Glutamatergic neuron (in vitro differentiated cells): ENCODE measurements around the gene COL21A1. TPM values are rescaled to one million over a fixed set of nuclear protein-coding genes. Genes with fewer than 3 reads are reported as not detected.

Source experiments
- DNase-seq: peaks from one replicate; pipeline ENCODE4 v3.0.0; 2022
- H3K27ac Mint-ChIP-seq: one replicate; pipeline ENCODE4 v1.8.0; 2020; ENCODE audit warnings: mild to moderate bottlenecking, mixed read lengths, inconsistent platforms; ENCODE audit not compliant: unreplicated experiment
- H3K27me3 Mint-ChIP-seq: one replicate; pipeline ENCODE4 v1.8.0; 2020; ENCODE audit warnings: mild to moderate bottlenecking, moderate library complexity, mixed read lengths, inconsistent platforms; ENCODE audit not compliant: unreplicated experiment
- H3K36me3 Mint-ChIP-seq: one replicate; pipeline ENCODE4 v1.8.0; 2020; ENCODE audit warnings: mild to moderate bottlenecking, mixed read lengths, inconsistent platforms; ENCODE audit not compliant: unreplicated experiment
- H3K4me1 Mint-ChIP-seq: one replicate; pipeline ENCODE4 v1.8.0; 2020; ENCODE audit warnings: mild to moderate bottlenecking, low read depth, mixed read lengths, inconsistent platforms; ENCODE audit not compliant: unreplicated experiment
- H3K4me3 Mint-ChIP-seq: one replicate; pipeline ENCODE4 v1.8.0; 2020; ENCODE audit warnings: mild to moderate bottlenecking, mixed read lengths, inconsistent platforms; ENCODE audit not compliant: unreplicated experiment
- H3K9me3 Mint-ChIP-seq: one replicate; pipeline ENCODE4 v1.8.0; 2020; ENCODE audit warnings: mild to moderate bottlenecking, moderate library complexity, mixed read lengths, inconsistent platforms; ENCODE audit not compliant: unreplicated experiment
- total RNA-seq: library from RNA; stranded (reverse); fragmentation: NEBNext Ultra II Directional; extraction: Animal tissue kit (Norgen Biotek cat#: 25700); gene quantifications from one replicate; pipeline ENCODE4 v1.2.1, GENCODE V29; 2021; ENCODE audit not compliant: unreplicated experiment
- TF ChIP-seq, protein P1 (sequence below): fragments of 200-600 bp; sonication (generic); IDR thresholded peaks from one replicate; pipeline ENCODE4 v1.5.0; 2021; ENCODE audit not compliant: partially characterized antibody, unreplicated experiment

COL21A1 gene
- total RNA-seq, 1 donor from 2014 or later, result 0.69 TPM

DNA sequence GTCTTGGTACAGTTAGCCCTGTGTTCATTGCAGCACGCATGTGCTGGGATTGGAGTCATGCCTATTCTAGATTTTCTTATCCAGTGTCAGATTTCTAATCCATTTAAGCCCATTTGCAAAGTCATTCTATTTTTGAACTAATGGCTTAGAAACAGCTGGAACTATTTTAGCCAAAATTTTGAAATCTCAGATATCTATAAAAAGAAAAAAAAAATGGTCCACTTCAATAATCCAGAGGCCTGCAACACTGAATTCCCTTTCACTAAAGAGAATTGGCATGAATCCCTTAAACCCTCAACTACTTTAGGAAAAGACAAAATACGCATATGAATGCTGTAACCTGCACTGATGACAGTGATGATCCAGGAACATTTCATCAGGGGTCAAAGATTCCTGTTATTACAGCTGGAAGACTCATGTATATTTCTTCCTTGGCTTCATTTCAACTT, 1.5 kb downstream of the COL21A1 start:
- H3K27me3 Mint-ChIP-seq, result no peaks in the 10 kb centered on the region
- no peak overlapping the region for H3K27ac Mint-ChIP-seq
- H3K36me3 Mint-ChIP-seq, result no peaks in the 10 kb centered on the region
- H3K9me3 Mint-ChIP-seq, result peaks cover 3% of the 10 kb centered on the region
- peaks cover 2% of the 10 kb centered on the region for H3K4me1 Mint-ChIP-seq
- TF ChIP-seq, protein P1, sequence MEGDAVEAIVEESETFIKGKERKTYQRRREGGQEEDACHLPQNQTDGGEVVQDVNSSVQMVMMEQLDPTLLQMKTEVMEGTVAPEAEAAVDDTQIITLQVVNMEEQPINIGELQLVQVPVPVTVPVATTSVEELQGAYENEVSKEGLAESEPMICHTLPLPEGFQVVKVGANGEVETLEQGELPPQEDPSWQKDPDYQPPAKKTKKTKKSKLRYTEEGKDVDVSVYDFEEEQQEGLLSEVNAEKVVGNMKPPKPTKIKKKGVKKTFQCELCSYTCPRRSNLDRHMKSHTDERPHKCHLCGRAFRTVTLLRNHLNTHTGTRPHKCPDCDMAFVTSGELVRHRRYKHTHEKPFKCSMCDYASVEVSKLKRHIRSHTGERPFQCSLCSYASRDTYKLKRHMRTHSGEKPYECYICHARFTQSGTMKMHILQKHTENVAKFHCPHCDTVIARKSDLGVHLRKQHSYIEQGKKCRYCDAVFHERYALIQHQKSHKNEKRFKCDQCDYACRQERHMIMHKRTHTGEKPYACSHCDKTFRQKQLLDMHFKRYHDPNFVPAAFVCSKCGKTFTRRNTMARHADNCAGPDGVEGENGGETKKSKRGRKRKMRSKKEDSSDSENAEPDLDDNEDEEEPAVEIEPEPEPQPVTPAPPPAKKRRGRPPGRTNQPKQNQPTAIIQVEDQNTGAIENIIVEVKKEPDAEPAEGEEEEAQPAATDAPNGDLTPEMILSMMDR, result no peak
- no peak overlapping the region for H3K4me3 Mint-ChIP-seq
- no peak for DNase-seq

DNA sequence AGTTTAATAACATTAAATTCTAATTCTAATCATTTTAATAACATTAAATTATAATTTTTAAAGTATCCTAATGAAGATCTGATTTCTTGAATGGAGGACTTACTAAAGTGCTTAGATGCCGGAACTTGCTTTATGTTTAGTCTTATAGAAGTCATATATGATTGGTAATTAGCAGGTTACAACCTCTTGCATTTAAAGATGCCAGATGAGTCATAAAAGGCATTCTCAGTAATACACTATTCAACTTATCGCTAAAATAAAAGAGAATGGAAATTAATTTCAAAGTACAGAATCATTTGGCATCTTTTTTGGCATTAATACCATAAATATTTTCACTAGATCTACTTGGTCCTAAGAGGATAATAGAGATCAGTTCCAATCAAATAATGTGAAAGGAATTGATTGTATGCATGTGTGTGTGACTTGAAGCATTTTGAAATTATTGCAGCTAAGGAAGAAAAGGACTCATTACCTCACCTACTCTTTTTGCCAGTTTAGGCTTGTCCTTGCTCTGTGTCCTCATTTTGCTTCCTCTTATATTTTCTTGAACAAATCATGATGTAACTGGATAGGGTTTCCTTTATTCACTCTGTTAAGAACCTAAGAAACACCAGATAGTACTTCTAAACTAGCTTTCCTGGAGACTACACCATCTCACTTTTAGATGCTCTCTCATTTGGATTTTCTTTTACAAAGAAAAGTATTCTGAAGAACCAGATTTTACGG, 2.7 kb downstream of the COL21A1 start:
- DNase-seq, result no peak
- Mint-ChIP-seq H3K27ac (no peak overlapping the region), H3K27me3 (no peaks in the 10 kb centered on the region), H3K36me3 (no peaks in the 10 kb centered on the region), H3K9me3 (peaks cover 3% of the 10 kb centered on the region), H3K4me1 (peaks cover 2% of the 10 kb centered on the region), H3K4me3 (no peak overlapping the region)
- TF ChIP-seq, protein P1, result no peak

DNA sequence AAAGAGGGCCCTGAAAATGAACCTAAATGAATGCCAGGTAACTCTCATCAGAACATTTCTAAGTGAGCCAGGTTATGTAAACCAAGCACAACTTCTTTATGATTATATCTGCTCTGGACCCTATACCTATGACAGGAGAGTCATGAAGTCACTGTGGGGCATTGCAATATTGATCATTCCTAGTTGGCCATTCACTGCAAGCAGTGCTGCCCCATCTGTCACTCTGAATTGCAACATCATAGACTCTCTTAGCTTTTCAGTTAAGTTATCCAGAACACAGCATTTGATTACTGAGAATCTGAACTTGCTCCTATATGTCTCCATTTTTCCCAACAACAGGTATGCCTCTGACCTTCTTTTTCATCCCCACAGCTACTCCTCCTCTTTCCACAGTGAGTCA, 3.3 kb downstream of the COL21A1 start:
- no peak for DNase-seq
- Mint-ChIP-seq H3K4me1 (peaks cover 2% of the 10 kb centered on the region), H3K4me3 (no peak overlapping the region), H3K9me3 (peaks cover 3% of the 10 kb centered on the region), H3K36me3 (no peaks in the 10 kb centered on the region), H3K27me3 (no peaks in the 10 kb centered on the region), H3K27ac (no peak overlapping the region)
- TF ChIP-seq, protein P1, result no peak

DNA sequence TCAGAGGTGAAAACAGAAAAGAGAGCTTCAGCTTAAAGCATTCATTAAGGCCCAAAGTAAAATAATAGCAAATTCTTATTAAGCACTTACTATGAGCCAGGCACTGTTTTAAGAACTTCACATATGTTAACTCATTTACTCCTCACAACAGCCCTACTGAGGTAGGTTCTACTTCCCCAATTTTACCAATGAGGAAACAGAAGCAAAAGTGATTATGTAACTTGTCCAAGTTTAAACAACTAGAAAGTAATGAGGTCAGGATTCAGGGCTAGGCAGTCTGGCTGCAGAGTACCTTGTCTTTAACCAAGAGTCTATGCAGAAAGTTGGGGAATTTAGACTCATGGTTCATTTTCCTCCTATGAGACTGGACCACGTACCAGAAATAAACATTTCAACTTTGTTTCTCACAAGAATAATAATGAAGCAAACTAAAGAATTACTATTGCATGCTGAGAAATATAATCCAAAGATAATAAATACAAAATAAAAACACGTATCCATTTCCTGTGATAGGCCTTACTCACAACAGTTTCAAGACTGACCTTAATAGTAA, 3.8 kb downstream of the COL21A1 start:
- Mint-ChIP-seq H3K36me3 (no peaks in the 10 kb centered on the region), H3K4me3 (no peak overlapping the region), H3K27me3 (no peaks in the 10 kb centered on the region), H3K4me1 (peaks cover 2% of the 10 kb centered on the region), H3K9me3 (peaks cover 3% of the 10 kb centered on the region), H3K27ac (no peak overlapping the region)
- TF ChIP-seq, protein P1, result no peak
- no peak for DNase-seq

- Mint-ChIP-seq H3K27me3 (no peaks in the 10 kb centered on the region), H3K36me3 (no peaks in the 10 kb centered on the region), H3K9me3 (peaks cover 3% of the 10 kb centered on the region), H3K27ac (no peak overlapping the region), H3K4me1 (peaks cover 2% of the 10 kb centered on the region), H3K4me3 (no peak overlapping the region)
- no peak for DNase-seq
- TF ChIP-seq, protein P1, result no peak
Observed at GRCh38 chr6:56242346-56242745, 5.0 kb downstream of the COL21A1 start.
